Breast epithelium (tissue), 3 donors: ENCODE data around the gene BAG3.

Experiments
- CTCF ChIP-seq, 3 donors: fragments of 450-650 bp; IDR thresholded peaks; one replicate each; pipeline ENCODE4 v1.5.1; 2016 to 2017; ENCODE audit warnings: antibody characterized with exemption in 3 of 3, mild to moderate bottlenecking in 3 of 3, moderate library complexity in 3 of 3
- POLR2A ChIP-seq: fragments of 450-650 bp; IDR thresholded peaks from one replicate; pipeline ENCODE4 v1.6.1; 2016; ENCODE audit warnings: antibody characterized with exemption, mild to moderate bottlenecking, moderate library complexity

GRCh38 chr10:119687192-119688032 lies 36.2 kb downstream of the BAG3 start:
- TF ChIP-seq CTCF (IDR thresholded peaks at IDR 0.05) (no peak), POLR2A (no peak)
